22Rv1 (cell line): Measurements from ENCODE around the gene EGR1.

Source experiments
- ZFX ChIP-seq: fragments of 450-650 bp; IDR thresholded peaks from 2 replicates; pipeline ENCODE4 v1.6.1; 2017; ENCODE audit warnings: antibody characterized with exemption, borderline replicate concordance
- TF ChIP-seq, protein P1 (sequence below): fragments of 450-650 bp; IDR thresholded peaks from 2 replicates; pipeline ENCODE4 v1.5.1; 2017; ENCODE audit warnings: mild to moderate bottlenecking

DNA sequence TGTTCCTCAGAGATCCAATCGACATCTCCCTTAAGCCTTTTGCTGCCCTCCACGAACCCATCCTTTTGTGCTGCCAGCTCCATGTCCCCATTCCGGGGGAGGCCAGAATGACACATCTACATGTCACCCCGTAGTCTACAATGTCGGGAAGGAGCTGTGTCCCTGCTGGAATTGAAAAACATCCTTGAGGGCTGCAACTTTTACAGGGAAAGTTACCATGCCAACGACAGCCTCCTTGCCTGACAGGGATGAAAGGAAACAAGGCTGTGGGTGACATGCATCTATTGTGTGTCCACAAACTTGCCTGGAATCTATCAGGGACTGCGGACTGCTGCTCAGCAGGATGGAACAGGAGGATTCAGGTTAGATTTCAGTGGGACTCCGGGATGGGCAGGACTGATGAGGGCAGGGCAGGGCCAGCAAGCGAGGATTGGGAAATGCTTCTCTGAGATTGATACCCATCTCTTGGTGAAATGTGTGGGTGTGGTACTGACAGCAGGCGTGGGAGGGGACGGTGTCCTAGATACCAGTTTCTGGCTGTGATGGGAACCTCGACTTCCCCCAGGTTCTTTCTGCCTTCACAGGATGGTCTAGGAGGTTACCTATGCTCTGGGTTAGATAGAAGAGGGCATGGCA is 25.5 kb downstream of the EGR1 start:
- TF ChIP-seq ZFX = no peak
- TF ChIP-seq, protein P1, sequence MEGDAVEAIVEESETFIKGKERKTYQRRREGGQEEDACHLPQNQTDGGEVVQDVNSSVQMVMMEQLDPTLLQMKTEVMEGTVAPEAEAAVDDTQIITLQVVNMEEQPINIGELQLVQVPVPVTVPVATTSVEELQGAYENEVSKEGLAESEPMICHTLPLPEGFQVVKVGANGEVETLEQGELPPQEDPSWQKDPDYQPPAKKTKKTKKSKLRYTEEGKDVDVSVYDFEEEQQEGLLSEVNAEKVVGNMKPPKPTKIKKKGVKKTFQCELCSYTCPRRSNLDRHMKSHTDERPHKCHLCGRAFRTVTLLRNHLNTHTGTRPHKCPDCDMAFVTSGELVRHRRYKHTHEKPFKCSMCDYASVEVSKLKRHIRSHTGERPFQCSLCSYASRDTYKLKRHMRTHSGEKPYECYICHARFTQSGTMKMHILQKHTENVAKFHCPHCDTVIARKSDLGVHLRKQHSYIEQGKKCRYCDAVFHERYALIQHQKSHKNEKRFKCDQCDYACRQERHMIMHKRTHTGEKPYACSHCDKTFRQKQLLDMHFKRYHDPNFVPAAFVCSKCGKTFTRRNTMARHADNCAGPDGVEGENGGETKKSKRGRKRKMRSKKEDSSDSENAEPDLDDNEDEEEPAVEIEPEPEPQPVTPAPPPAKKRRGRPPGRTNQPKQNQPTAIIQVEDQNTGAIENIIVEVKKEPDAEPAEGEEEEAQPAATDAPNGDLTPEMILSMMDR = no peak
